Neuronal stem cell (in vitro differentiated cells): Measurements from ENCODE around the gene RNF43.

Experiments
- DNase-seq: peaks from one replicate; pipeline ENCODE4 v3.0.0-alpha.2; 2013; ENCODE audit warnings: low spot score
- H2AFZ ChIP-seq: one replicate; pipeline ENCODE4 v1.6.1; 2013; ENCODE audit warnings: mild to moderate bottlenecking, low read length, inconsistent platforms
- H2AK5ac ChIP-seq: 2 replicates; pipeline ENCODE4 v1.6.1; 2013; ENCODE audit warnings: low read depth, mild to moderate bottlenecking, inconsistent platforms, low read length, moderate library complexity, mixed read lengths
- H2BK120ac ChIP-seq: 2 replicates; pipeline ENCODE4 v1.6.1; 2013; ENCODE audit warnings: low read depth, mild to moderate bottlenecking, inconsistent platforms, low read length, moderate library complexity, mixed read lengths
- H2BK12ac ChIP-seq: one replicate; pipeline ENCODE4 v1.6.1; 2013; ENCODE audit warnings: low read length, inconsistent platforms
- H2BK15ac ChIP-seq: 2 replicates; pipeline ENCODE4 v1.6.1; 2013; ENCODE audit warnings: mild to moderate bottlenecking, low read length, inconsistent platforms, mixed read lengths
- H2BK5ac ChIP-seq: one replicate; pipeline ENCODE4 v1.6.1; 2013; ENCODE audit warnings: inconsistent platforms, mild to moderate bottlenecking, low read length, moderate library complexity
- H3K14ac ChIP-seq: one replicate; pipeline ENCODE4 v1.6.1; 2013; ENCODE audit warnings: low read length, inconsistent platforms
- H3K18ac ChIP-seq: 2 replicates; pipeline ENCODE4 v1.6.1; 2013; ENCODE audit warnings: low read length, inconsistent platforms
- H3K23ac ChIP-seq: 2 replicates; pipeline ENCODE4 v1.6.1; 2013; ENCODE audit warnings: low read depth, mild to moderate bottlenecking, mixed read lengths, low read length, inconsistent platforms; ENCODE audit not compliant: poor library complexity
- H3K27ac ChIP-seq: replicated peaks from 3 replicates; pipeline ENCODE4 v1.5.1; 2013; ENCODE audit warnings: low read length, inconsistent platforms
- H3K27me3 ChIP-seq, 3 experiments: 2 replicates each; pipeline ENCODE4 v1.6.1; 2013; ENCODE audit warnings: low read length in 3 of 3, mild to moderate bottlenecking in 2 of 3, inconsistent platforms in 1 of 3, low read depth in 1 of 3, mixed read lengths in 1 of 3, moderate library complexity in 1 of 3; ENCODE audit not compliant: control insufficient read depth in 3 of 3, insufficient read depth in 3 of 3
- H3K36me3 ChIP-seq, 2 donors: replicated peaks in 1 of 2; 2 replicates each; pipeline ENCODE4 v1.6.1; 2013; ENCODE audit warnings: low read length in 2 of 2; ENCODE audit not compliant: control insufficient read depth in 2 of 2, insufficient read depth in 2 of 2
- H3K4ac ChIP-seq: 2 replicates; pipeline ENCODE4 v1.6.1; 2013; ENCODE audit warnings: inconsistent platforms, mild to moderate bottlenecking, low read length, moderate library complexity
- H3K4me1 ChIP-seq, 2 donors: 1 replicate in 1 of 2; 2 replicates in 1 of 2; pipeline ENCODE4 v1.6.1; 2013; ENCODE audit warnings: low read length in 2 of 2, low read depth in 1 of 2; ENCODE audit not compliant: control insufficient read depth in 2 of 2, insufficient read depth in 1 of 2
- H3K4me2 ChIP-seq: one replicate; pipeline ENCODE4 v1.6.1; 2013; ENCODE audit warnings: mild to moderate bottlenecking, low read length, inconsistent platforms; ENCODE audit not compliant: insufficient read depth, poor library complexity, severe bottlenecking
- H3K4me3 ChIP-seq, 2 donors: 2 replicates each; pipeline ENCODE4 v1.5.1; 2013; ENCODE audit warnings: low read length in 2 of 2, mild to moderate bottlenecking in 2 of 2, inconsistent platforms in 1 of 2, moderate library complexity in 1 of 2
- H3K79me1 ChIP-seq: one replicate; pipeline ENCODE4 v1.6.1; 2013; ENCODE audit warnings: low read depth, mild to moderate bottlenecking, inconsistent platforms, low read length, moderate library complexity
- H3K9ac ChIP-seq: one replicate; pipeline ENCODE4 v1.6.1; 2013; ENCODE audit warnings: mild to moderate bottlenecking, low read depth, low read length, inconsistent platforms; ENCODE audit not compliant: poor library complexity
- H3K9me3 ChIP-seq, 2 donors: replicated peaks in 1 of 2; 2 replicates each; pipeline versions ENCODE3 to v1.6.1; 2013; ENCODE audit warnings: low read length in 2 of 2, mild to moderate bottlenecking in 2 of 2, inconsistent platforms in 1 of 2, low read depth in 1 of 2, mixed read lengths in 1 of 2, moderate library complexity in 1 of 2; ENCODE audit not compliant: control insufficient read depth in 2 of 2, insufficient read depth in 1 of 2
- H4K8ac ChIP-seq: one replicate; pipeline ENCODE4 v1.6.1; 2013; ENCODE audit warnings: low read depth, mild to moderate bottlenecking, inconsistent platforms, low read length, moderate library complexity
- H4K91ac ChIP-seq: one replicate; pipeline ENCODE4 v1.6.1; 2013; ENCODE audit warnings: low read length, low read depth, mild to moderate bottlenecking, inconsistent platforms; ENCODE audit not compliant: poor library complexity
- WGBS, 2 donors: extraction: QIAGEN DNeasy Blood & Tissue Kit; methylation state at CpG; one replicate each; pipeline ENCODE4 v1.1.7; 2013; ENCODE audit warnings: missing lambda C conversion rate in 2 of 2, mixed read lengths in 1 of 2; ENCODE audit not compliant: insufficient read length in 2 of 2, insufficient replicate concordance in 1 of 2; ENCODE audit errors: extremely low coverage in 2 of 2; 5-methylcytosine and 5-hydroxymethylcytosine counted together

The RNF43 gene

GRCh38 chr17:58385359-58385899, 31.9 kb downstream of the RNF43 start:
- Histone ChIP-seq H4K91ac (no peak overlapping the region), H3K27me3 (peaks cover 0 to 2% (median 0%) of the 10 kb centered on the region in 3 experiments), H3K4me1 (peaks cover 3 to 4% of the 10 kb centered on the region in 2 donors), H3K14ac (no peak overlapping the region), H4K8ac (no peak overlapping the region), H3K9me3 (no peaks in the 10 kb centered on the region), H3K4ac (no peak overlapping the region), H3K36me3 (no peaks in the 10 kb centered on the region), H2BK12ac (no peak overlapping the region), H3K4me3 (no peak overlapping the region), H3K79me1 (no peaks in the 10 kb centered on the region), H2BK5ac (no peak overlapping the region), H2AFZ (no peak overlapping the region), H3K9ac (no peak overlapping the region), H3K4me2 (no peak overlapping the region), H2BK15ac (no peak overlapping the region), H3K27ac (no peak overlapping the region), H2AK5ac (no peak overlapping the region), H2BK120ac (no peak overlapping the region), H3K18ac (no peak overlapping the region), H3K23ac (no peak overlapping the region)
- no peak for DNase-seq
- WGBS, 2 donors, result no CpG with 5 or more reads among the region's 4 CpGs

GRCh38 chr17:58384897-58385296, 32.4 kb downstream of the RNF43 start:
- Histone ChIP-seq H3K27me3 (no peaks in the 10 kb centered on the region), H2AK5ac (no peak overlapping the region), H2BK12ac (no peak overlapping the region), H4K91ac (no peak overlapping the region), H3K4me3 (no peak overlapping the region), H4K8ac (no peak overlapping the region), H3K14ac (no peak overlapping the region), H3K27ac (no peak overlapping the region), H3K79me1 (no peaks in the 10 kb centered on the region), H2BK15ac (no peak overlapping the region), H3K9ac (no peak overlapping the region), H3K23ac (no peak overlapping the region), H2AFZ (no peak overlapping the region), H2BK5ac (no peak overlapping the region), H3K4me2 (no peak overlapping the region), H3K36me3 (no peaks in the 10 kb centered on the region), H2BK120ac (no peak overlapping the region), H3K4me1 (peaks cover 3 to 4% of the 10 kb centered on the region in 2 donors), H3K9me3 (no peaks in the 10 kb centered on the region), H3K4ac (no peak overlapping the region), H3K18ac (no peak overlapping the region)
- DNase-seq, result no peak
- no CpG with 5 or more reads among the region's 3 CpGs for WGBS, 2 donors

DNA sequence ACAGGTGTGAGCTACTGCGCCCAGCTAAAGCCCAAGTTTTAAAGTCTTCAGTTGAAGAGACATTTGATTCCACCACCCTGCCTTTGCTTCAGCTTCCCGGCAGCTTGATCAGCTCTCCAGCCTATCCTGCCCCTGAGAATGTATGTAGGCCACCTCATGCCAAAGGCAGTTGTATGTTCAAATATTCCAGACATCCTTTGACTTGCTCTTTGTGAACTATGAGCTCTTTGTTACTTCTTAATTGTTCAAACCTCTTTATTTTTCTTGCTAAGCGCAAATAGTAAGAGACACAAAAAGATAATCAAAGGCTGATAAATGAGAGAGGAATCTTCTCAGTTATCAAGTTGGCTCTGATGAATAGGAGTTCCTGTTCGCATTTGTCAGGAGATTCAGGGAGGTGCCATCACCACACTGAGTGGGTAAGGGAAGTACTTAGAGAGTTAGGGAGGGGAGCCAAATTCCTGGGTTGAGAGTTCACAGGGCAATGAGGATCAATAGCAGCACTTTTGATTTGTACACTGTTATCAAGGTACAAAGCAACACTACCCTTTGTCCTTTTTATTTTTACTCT, 33.4 kb downstream of the RNF43 start:
- no peak for DNase-seq
- WGBS, 2 donors, result no CpG with 5 or more reads among the region's 4 CpGs

DNA sequence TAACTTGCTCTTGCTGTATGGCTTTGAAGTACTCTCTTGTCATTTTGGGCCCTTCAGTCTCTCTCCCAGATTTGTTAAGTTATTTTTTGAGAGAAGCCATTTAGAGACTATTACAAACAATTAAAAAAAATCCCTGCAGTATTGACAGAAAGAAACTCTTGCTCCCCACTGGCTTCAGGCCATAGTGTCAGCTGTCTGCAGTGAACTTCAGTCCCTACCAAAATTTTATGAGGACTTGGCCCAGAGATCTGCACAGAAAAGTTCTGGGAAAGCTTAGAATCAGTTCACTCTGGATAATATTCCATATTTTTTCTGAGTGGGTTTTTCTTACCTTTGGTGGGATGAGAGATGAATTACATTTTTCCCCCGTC, 34.5 kb downstream of the RNF43 start:
- Histone ChIP-seq H2BK15ac (no peak overlapping the region), H3K4me2 (no peak overlapping the region), H4K91ac (no peak overlapping the region), H3K4me1 (peaks cover 1 to 4% of the 10 kb centered on the region in 2 donors), H2BK12ac (no peak overlapping the region), H4K8ac (no peak overlapping the region), H3K27ac (no peak overlapping the region), H2AFZ (no peak overlapping the region), H3K9ac (no peak overlapping the region), H3K27me3 (no peaks in the 10 kb centered on the region), H3K9me3 (no peaks in the 10 kb centered on the region), H3K4me3 (no peak overlapping the region), H3K4ac (no peak overlapping the region), H2BK120ac (no peak overlapping the region), H2BK5ac (no peak overlapping the region), H3K79me1 (no peaks in the 10 kb centered on the region), H3K14ac (no peak overlapping the region), H3K23ac (no peak overlapping the region), H3K18ac (no peak overlapping the region), H2AK5ac (no peak overlapping the region), H3K36me3 (no peaks in the 10 kb centered on the region)
- no peak for DNase-seq
- WGBS, 2 donors, result no CpG with 5 or more reads among the region's 1 CpG

More for the DNA sequence above, 33.4 kb downstream of the RNF43 start:
- no peak overlapping the region for H3K14ac ChIP-seq
- H3K4me3 ChIP-seq, result no peak overlapping the region
- H2BK5ac ChIP-seq, result no peak overlapping the region
- no peak overlapping the region for H3K9ac ChIP-seq
- H3K23ac ChIP-seq, result no peak overlapping the region
- H2BK15ac ChIP-seq, result no peak overlapping the region
- H3K18ac ChIP-seq, result no peak overlapping the region
- H3K79me1 ChIP-seq, result no peaks in the 10 kb centered on the region
- H2AFZ ChIP-seq, result no peak overlapping the region
- H2AK5ac ChIP-seq, result no peak overlapping the region
- H2BK120ac ChIP-seq, result no peak overlapping the region
- no peak overlapping the region for H3K27ac ChIP-seq
- no peak overlapping the region for H2BK12ac ChIP-seq
- H3K27me3 ChIP-seq, result no peaks in the 10 kb centered on the region
- no peak overlapping the region for H4K91ac ChIP-seq
- H3K36me3 ChIP-seq, result no peaks in the 10 kb centered on the region
- H3K4ac ChIP-seq, result no peak overlapping the region
- H3K9me3 ChIP-seq, result no peaks in the 10 kb centered on the region
- peaks cover 3 to 4% of the 10 kb centered on the region in 2 donors for H3K4me1 ChIP-seq
- no peak overlapping the region for H4K8ac ChIP-seq
- no peak overlapping the region for H3K4me2 ChIP-seq
